ENCODE measurements around the gene ZCCHC24.

Gene ZCCHC24

DNA sequence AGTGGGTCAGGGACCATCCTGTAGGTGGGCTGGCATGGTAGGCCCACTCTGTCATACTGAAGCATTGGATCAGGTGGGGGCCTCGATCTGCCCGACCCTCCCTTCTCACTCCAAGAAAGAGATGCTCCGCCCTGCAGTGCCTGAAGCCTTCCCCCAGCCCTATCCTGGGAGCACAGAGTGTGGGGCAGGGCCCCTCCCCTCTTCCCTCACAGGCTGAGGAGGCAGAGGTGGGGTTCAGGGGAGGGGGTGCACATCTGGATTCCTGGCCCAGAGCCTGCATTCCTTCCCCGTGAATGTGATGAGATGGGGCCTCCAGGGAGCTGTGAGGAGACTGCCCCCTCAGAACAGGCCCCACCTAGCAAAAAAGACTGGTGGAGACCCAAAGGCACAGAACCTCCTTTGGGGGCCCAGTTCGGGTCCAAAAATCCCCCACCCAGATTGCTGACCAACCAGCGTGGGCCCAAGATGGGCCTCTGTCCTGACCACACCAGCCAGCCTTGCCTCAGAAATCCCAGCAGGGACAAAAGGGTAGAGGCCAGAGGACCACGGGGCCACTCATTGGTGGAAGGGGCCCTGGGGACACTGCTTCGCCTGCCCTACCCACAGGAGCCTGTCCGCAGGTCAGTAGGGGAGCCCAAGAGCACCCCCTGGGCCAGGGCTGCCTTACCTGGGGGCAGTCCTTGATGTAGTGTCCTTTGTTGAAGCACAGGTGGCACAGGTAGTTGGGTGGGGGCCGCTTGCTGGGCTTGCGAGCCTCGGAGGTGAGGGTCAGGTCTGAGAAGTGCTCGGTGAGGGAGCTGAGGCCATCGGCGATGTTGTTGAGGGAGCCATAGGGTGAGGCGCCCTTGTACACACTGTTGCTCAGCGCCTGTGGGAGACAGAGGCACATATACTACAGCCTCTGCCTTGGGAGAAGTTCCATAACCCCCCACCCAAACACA is 13.3 kb downstream of the ZCCHC24 start:
- no peak for DNase-seq (ENCODE audit: low spot score)

DNA sequence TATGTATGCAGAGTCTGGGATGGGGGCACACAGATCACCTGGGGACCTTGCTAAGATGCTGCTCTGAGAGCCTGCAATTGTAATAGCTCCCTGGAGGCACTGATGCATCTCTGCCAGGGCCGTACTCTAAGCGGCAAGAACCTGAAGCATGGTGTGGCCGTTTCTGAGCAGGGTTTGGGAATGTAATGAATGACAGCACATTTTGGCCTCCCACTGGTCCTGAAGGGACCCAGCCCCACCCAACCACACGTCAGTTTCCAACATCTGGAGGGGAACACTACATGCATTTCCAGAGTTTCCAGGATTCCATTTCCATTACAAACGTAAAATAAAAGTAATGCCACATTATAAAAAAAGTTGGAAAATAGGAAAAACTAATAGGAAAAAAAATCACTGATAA is 14.0 kb downstream of the ZCCHC24 start:
- no peak for DNase-seq (ENCODE audit: low spot score)

DNA sequence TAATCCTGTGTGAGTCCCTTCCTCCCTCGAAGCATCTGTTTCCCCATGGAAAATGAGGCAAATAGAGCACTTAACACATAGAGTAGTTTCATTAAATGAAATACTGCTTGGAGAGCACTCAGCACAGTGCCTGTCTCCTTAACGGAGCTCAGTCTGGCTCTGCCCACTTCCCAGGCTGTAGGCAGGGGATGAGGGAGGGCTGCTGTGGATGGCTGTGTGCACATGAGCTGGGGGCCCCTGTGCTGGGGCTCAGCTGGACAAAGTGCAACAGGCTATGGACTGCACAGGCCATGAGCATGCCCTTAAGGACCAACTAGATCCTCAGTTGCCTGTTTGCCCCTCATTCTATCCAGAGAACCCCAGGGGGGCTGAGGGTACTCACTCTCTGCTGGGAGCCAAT is 14.5 kb downstream of the ZCCHC24 start:
- DNase-seq (ENCODE audit: low spot score), result no peak

GRCh38 chr10:79430325-79430905 is 15.0 kb downstream of the ZCCHC24 start:
- DNase-seq (ENCODE audit: low spot score), result no peak

- DNase-seq (ENCODE audit: low spot score), result no peak
Measured at GRCh38 chr10:79429751-79430150, 15.7 kb downstream of the ZCCHC24 start.

GRCh38 chr10:79427965-79428364 is 17.5 kb downstream of the ZCCHC24 start:
- DNase-seq (ENCODE audit: low spot score), result no peak

DNA sequence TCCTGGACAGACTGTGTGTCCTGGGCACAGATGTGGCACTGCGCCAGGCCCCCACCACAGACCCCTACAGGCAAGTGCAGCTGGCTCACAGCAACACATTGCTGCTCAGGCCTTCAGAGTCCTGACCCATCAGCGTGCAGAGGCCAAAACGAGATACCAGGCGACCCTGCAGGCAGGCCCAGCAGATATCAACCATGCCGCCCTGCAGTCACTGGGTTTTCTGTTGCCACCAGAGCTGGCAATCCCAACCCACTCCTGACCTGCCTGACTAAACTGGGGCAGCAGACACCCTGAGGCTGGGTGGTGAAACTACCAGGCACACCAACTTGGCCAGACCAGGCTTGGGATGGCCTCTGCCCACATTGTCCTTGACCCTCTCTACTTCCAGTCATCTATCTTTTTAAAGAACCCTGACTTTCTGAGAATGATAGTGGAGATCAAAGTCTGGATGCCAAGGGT is 20.3 kb downstream of the ZCCHC24 start:
- no peak for DNase-seq (ENCODE audit: low spot score)

- no peak for DNase-seq (ENCODE audit: low spot score)
Measured at GRCh38 chr10:79424221-79425073, 21.0 kb downstream of the ZCCHC24 start.

- no peak for DNase-seq (ENCODE audit: low spot score)
Measured at GRCh38 chr10:79422178-79422892, 23.1 kb downstream of the ZCCHC24 start.

DNA sequence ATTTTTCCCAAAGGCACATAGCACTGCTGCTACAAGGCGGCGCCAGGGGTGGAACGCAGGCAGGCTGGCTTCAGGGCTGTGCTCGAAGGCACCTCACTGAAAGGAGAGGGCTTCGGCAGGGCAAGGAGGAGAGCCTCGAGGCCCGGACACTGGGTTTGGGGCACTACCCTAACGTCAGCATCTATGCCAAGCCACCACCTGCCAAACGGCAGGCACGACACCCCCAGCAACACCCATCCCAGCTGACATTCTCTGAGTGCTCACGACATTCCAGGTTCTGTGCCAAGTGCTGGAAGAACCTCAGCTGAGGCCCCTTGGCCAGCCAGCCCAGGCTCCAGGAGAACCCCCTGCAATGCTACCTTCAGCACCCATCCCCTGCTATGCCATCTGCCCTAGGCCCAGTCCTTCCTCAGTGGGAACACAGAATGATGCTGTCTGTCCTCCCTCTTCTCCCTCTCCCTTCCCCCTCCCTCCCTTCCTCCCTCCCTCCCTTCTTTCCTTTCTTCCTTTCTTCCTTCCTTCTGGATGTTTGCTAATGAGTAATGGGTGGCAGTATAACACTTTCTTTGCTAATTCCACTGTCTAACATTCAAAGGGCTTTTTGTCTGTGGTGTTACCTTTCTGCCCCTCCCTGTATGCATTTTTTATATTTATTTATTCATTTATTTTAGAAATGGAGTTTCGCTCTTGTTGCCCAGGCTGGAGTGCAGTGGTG is 24.3 kb downstream of the ZCCHC24 start:
- DNase-seq (ENCODE audit: low spot score), result no peak

- no peak for DNase-seq (ENCODE audit: low spot score)
Measured at GRCh38 chr10:79418886-79419595, 26.4 kb downstream of the ZCCHC24 start.

GRCh38 chr10:79418274-79418673 is 27.1 kb downstream of the ZCCHC24 start:
- no peak for DNase-seq (ENCODE audit: low spot score)

DNA sequence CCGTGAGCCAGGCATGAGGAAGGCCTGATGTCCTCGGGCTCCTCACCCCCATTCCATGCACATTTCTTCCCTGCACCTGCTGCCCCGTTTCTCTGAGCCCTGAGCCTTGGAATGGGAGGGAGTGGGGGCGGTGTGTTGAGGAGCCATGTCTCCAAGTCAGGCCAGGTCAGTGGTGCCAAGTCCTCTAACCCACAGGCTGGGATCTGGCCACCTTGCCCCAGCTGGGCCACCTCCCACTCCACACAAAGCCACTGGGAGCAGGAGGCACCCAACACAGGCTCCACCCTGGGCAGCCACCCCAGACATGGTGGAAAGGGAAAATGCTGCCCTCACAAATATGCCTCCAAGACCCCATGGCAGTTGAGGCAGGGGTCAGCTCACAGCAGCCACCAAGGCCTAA is 27.7 kb downstream of the ZCCHC24 start:
- no peak for DNase-seq (ENCODE audit: low spot score)

GRCh38 chr10:79417266-79417665 is 28.2 kb downstream of the ZCCHC24 start:
- DNase-seq (ENCODE audit: low spot score), result no peak

- no peak for DNase-seq (ENCODE audit: low spot score)
Measured at GRCh38 chr10:79416578-79417255, 28.7 kb downstream of the ZCCHC24 start.

DNA sequence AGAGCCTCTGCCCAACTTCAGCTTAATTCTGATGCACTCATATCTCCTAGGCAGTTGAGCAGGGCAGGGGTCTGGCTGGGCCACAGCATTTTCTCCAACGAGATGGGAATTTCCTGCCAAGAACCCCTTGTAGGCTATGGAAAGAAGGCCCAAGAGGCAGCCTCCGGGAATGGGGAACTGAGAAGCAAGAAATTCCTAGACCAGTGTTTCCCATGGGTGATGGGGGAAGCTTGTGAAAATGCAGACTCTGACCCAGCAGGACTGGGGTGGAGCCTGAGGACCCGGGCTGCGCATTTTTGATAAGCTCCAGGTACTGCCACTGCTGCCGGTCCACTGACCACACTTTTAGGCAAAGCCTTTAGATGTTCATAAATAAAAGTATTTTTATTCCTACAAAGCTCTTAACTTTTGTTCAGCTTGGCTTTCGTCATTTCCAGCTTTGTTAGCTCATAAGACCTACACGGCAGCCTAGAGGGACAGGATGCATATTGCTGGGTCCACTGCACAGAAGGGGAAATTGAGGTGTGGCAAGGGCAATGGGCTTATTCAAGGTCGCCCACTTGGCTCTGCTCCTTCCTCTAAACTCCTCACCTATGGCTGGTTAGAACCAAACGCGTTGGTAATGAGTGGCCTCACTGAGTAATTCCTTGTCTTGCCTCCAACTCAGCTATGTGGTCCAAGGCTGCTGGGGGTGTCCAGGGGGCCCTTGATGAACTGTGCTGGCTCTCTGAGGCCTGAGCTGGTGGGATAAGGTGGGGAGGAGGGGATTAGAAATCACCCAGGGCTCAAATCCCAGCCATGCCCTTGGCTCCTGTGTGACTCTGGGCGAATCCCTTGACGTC is 29.5 kb downstream of the ZCCHC24 start:
- DNase-seq (ENCODE audit: low spot score), result no peak

DNA sequence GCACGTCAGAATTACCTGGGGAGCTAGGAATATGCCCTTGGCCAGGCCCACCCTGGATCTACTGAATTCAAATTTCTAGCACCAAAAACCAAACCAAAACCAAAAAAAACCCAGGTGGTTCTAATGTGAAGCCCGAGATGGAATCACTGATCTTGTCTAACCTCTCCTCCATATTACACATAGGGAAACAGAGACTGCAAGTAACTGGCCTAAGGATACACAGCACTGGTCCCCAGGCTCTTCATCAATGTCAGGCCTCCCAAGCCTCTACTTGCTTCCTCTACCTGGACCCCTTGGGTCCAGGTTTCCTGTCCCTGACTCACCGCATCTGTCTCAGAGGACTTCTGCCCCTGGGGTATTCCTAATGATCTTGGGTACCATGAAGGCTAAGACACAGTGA is 30.7 kb downstream of the ZCCHC24 start:
- DNase-seq (ENCODE audit: low spot score), result no peak

DNA sequence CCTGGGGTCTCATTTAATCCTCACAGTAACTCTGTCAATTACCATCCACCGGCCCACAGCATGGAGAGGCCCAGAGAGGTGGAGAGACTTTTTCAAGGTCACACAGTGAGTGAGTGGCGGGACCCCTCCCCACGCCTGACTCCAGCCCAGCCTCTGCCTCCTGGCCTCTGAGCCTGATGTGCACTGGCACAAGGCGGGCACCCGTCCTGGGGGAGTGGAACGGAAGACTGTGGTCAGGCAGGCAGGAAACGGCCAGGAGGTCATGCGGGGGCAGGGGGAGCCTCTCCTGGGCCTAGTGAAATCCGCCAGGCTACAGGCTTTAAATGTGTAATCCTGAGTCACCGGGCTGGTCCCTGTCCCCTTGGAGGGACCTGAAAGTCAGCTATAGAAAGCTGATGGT is 32.2 kb downstream of the ZCCHC24 start:
- no peak for DNase-seq (ENCODE audit: low spot score)

- no peak for DNase-seq (ENCODE audit: low spot score)
Measured at GRCh38 chr10:79412516-79412915, 32.9 kb downstream of the ZCCHC24 start.

Data from CD4-positive, alpha-beta T cell treated with Interleukin-2 at 100 ng/mL for 4 hours (primary cell).